DMS79 treated with DMSO at 0.1 percent for 48 hours (cell line): Measurements from ENCODE around the gene SMIM22.

Experiments
- DNase-seq: peaks from one replicate; lab custom pipeline; 2025; lab: John Stamatoyannopoulos, UW

Gene SMIM22

DNA sequence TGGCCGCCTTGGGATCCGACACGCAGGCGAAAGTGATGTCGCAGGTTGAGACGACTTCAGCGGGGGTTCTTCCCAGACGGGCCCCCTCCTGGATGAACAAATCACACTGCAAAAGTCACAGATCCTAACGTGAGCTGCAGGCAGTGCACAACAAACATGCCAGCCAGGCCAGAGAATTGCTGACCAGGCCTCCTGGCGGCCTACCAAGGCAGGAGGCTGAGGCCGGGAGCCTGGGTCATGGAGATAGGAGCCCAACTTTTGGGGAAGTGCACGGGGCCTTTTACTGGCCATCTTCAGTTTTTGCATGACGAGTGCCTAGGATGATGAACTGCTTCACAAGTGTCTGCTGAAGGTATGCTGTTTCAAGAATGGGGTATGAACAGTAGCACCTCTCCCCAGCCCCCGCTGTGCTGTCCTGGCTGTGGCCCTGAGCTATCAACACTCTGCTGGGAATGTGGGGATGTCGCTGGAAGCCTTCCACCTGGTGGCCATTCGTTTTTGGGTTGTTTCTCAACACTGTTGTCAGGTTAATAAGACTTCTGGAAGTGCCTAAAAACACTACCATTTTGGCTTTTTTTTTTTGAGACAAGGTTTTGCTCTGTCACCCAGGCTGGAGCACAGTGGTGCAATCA is 19.5 kb downstream of the SMIM22 start:
- no peak for DNase-seq

DNA sequence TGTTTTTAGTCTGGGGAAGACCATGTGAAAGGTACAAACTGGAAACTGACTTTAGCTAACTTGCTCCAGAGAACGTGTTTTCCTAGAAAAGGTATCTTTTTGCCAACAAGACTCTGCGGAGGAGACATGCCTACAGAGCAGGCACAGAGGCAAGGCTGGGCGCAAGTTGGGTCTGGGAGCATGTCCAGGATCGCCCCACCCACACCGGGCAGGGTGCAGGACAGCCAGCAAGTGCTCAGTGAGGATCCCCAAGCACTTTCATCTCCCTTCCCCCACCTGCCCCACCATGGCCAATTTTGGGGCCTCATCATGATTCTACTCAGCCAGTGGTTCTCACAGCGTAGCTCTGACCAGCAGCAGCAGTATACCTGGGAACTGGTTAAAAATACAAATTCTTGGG is 25.5 kb downstream of the SMIM22 start:
- DNase-seq, result no peak

GRCh38 chr16:4825196-4825595 is 30.0 kb downstream of the SMIM22 start:
- DNase-seq, result no peak

DNA sequence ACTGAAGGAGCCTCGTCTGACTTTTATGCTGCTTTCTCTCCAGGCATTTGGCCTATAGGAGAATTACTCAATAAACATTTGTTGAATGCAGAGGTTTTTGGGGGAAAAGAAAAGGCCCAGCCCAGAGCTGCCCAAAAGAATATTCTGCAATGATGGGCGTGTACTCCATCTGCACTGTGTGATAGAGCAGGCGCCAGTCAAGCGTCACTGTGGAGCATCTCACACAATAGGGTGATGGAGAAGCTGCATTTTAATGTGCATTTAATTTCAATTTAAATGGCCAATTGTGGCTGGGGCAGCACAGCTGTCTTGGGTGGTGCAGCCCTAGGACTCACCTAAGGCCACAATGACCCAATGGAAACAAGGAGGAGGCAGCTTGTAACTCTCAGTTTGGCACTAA is 31.4 kb downstream of the SMIM22 start:
- DNase-seq, result no peak

DNA sequence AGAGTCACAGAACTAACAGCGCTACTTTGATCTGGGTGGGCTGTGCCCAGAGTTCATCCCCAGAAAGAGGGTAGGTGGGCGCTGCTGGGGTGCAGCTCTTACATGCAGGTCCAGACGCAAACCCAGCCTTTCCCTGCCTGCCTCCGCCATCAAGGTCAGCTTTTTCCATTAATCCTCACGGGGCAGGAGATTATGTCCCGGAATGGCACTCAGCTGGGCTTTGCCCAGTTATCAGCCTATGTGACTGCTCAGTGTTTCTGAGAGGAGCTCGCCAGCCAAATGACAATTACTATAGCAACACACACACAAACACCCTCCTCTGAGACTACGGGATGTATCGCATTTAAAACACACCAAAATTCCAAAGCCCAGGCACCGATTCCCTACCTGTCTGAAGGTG is 31.8 kb downstream of the SMIM22 start:
- DNase-seq, result no peak

GRCh38 chr16:4828567-4829321 is 33.6 kb downstream of the SMIM22 start:
- no peak for DNase-seq

DNA sequence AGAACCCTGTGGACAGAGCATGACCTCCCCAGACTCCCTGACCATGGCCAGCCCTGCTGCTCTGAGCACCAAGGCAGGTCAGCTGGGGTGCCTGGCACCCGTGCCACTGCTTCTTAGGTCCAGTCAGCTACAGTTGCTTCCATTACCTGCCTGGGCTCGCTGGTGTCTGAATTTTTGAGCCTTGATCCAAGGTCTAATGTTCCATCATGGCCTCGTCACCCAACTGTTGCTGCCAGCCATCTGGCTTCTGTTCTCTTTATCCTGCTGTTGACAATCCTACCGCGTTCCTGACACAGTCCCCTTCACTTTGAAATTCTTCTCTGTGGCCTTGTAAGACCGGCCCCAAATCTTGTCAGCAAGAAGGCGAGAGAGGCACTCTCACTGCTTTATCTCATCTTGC is 35.2 kb downstream of the SMIM22 start:
- DNase-seq, result no peak

GRCh38 chr16:4831616-4832015 is 36.4 kb downstream of the SMIM22 start:
- no peak for DNase-seq

DNA sequence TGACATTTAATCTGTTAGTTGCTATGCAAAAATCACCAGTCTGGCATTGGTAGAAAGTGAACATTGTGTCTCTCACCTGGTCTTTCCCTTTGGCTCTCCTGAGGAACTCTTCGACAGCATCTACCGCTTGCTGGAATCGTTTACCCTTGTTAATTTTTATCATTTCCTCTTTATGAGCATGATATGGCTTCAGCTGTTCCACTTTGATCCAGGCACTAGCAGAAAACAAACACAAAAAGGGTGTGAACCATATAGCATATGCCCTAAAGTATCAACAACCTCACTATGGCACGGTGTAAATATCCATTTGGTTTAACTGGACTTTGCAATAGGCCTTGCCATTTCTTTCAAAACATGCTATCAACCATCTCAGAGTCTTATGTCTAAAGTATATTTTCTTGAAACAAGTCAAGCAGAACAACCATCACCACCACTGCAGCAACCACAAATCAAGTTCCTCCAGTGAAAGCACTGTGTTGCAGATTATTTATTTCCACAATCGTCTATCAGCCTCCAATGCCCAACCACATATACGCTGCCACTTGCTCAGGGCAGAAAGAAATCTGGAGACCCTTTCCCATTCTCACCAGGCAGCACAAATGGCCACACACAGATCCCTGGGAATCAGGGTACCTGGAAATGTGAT is 37.7 kb downstream of the SMIM22 start:
- DNase-seq, result no peak

DNA sequence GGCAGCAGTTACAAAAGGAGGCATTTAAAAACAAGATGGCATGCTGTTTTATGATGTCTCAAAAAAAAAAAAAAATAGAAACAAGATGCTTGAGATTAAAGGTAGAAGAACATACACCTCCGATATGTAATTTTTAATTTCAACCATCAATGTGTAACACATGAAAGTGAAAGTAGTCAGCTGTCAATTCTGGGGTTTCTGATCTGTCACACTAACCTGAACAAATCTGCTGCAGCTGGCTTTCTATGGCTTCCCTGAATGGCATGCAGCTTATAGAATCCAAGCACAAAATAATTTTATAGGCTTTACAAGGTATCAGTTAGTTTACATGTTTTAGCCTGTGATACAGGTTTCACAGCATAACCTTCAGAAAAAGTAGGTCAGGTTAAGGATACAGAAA is 38.4 kb downstream of the SMIM22 start:
- DNase-seq, result no peak

- no peak for DNase-seq
Measured at GRCh38 chr16:4836727-4837126, 41.6 kb downstream of the SMIM22 start.

- no peak for DNase-seq
Measured at GRCh38 chr16:4837733-4838501, 42.7 kb downstream of the SMIM22 start.

GRCh38 chr16:4839942-4840341 is 44.8 kb downstream of the SMIM22 start:
- no peak for DNase-seq

DNA sequence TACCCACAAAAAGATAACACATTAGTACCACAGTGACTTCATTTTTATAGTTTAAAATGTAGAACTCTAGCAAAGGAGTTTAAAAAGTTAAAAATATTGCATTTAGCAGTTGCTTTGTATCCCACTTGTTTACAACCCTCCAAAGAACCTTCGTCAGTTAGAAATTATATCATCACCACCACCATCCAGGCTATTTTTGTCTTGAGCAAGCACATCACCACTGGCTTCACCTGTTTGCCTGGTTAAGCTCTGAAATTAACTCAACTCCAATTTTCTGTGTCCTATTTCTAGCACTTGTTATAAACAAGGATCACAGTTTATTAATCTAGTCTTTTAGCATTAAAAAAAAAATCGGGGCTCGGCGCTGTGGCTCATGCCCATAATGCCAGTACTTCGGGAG is 45.8 kb downstream of the SMIM22 start:
- no peak for DNase-seq
